ENCODE data around the gene PRSS12. TPM values are rescaled to one million over a fixed set of nuclear protein-coding genes. Genes with fewer than 3 reads are reported as not detected.

Gene PRSS12
- total RNA-seq, 1 experiment from 2014 or later: 5.4 TPM

- no peaks in the 10 kb centered on the region for H4K20me1 ChIP-seq (ENCODE audit: control insufficient read depth, insufficient read depth, insufficient read length)
- H4K91ac ChIP-seq (ENCODE audit: insufficient read length, low read depth, low read length): no peak overlapping the region
- no peak overlapping the region for H3K18ac ChIP-seq (ENCODE audit: insufficient read length, low read depth, low read length)
- H3K27me3 ChIP-seq (ENCODE audit: insufficient read depth, low read length): no peaks in the 10 kb centered on the region
- no peak overlapping the region for H3K4me2 ChIP-seq (ENCODE audit: insufficient read depth, insufficient read length, low read length)
- H3K23ac ChIP-seq (ENCODE audit: insufficient read length, low read depth, low read length): no peak overlapping the region
- peak overlapping the region in 1 of 3 experiments; percentile 37; a peak in 2 of 7 replicates for H3K27ac Mint-ChIP-seq
- no peaks in the 10 kb centered on the region for H3K79me2 ChIP-seq (ENCODE audit: insufficient read depth, low read length)
- H3K9me3 ChIP-seq (ENCODE audit: control insufficient read depth, low read depth, low read length): no peaks in the 10 kb centered on the region
- H3K27ac ChIP-seq (ENCODE audit: insufficient read length, low read depth, low read length): no peak overlapping the region
- peak; percentile 42 for DNase-seq
- H4K5ac ChIP-seq (ENCODE audit: insufficient read length, low read depth, low read length): no peak overlapping the region
- TF ChIP-seq, protein P1, sequence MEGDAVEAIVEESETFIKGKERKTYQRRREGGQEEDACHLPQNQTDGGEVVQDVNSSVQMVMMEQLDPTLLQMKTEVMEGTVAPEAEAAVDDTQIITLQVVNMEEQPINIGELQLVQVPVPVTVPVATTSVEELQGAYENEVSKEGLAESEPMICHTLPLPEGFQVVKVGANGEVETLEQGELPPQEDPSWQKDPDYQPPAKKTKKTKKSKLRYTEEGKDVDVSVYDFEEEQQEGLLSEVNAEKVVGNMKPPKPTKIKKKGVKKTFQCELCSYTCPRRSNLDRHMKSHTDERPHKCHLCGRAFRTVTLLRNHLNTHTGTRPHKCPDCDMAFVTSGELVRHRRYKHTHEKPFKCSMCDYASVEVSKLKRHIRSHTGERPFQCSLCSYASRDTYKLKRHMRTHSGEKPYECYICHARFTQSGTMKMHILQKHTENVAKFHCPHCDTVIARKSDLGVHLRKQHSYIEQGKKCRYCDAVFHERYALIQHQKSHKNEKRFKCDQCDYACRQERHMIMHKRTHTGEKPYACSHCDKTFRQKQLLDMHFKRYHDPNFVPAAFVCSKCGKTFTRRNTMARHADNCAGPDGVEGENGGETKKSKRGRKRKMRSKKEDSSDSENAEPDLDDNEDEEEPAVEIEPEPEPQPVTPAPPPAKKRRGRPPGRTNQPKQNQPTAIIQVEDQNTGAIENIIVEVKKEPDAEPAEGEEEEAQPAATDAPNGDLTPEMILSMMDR (conservative IDR thresholded peaks at IDR 0.05): no peak
- H3K4me1 ChIP-seq (ENCODE audit: insufficient read depth, low read length): no peaks in the 10 kb centered on the region
- H2BK5ac ChIP-seq (ENCODE audit: insufficient read length, low read length): no peak overlapping the region
- no peak overlapping the region for H2BK20ac ChIP-seq (ENCODE audit: low read depth, low read length, poor library complexity, severe bottlenecking)
- no peak overlapping the region for H2BK15ac ChIP-seq (ENCODE audit: low read depth, low read length)
- H2BK120ac ChIP-seq (ENCODE audit: low read depth, low read length, poor library complexity, severe bottlenecking): no peak overlapping the region
- H3K36me3 Mint-ChIP-seq (ENCODE audit: insufficient read depth in 1 of 3, low read depth in 3 of 3): no peaks in the 10 kb centered on the region; a peak in 1 of 7 replicates
- no peak overlapping the region for H3K9ac ChIP-seq (ENCODE audit: extremely low read depth, insufficient read length, low read length)
- no peaks in the 10 kb centered on the region for H3K23me2 ChIP-seq (ENCODE audit: insufficient read length, low read depth, low read length, poor library complexity, severe bottlenecking)
- H3K4ac ChIP-seq (ENCODE audit: low read depth, low read length): no peak overlapping the region
- no peak overlapping the region for H4K8ac ChIP-seq (replicated peaks; ENCODE audit: insufficient read length, low read depth, low read length)
- no peak overlapping the region for H3T11ph ChIP-seq (ENCODE audit: low read length)
- H3K4me3 Mint-ChIP-seq: no peak overlapping the region
- no peak overlapping the region for H3K14ac ChIP-seq (ENCODE audit: insufficient read depth, low read length)
- H2AK5ac ChIP-seq (ENCODE audit: insufficient read length, low read length): no peak overlapping the region
- no peak overlapping the region for H3K56ac ChIP-seq (ENCODE audit: insufficient read length, low read depth, low read length)
- H3K79me1 ChIP-seq (ENCODE audit: insufficient read depth, low read depth, low read length, poor library complexity, severe bottlenecking): no peaks in the 10 kb centered on the region
- no peak overlapping the region for H2BK12ac ChIP-seq (ENCODE audit: insufficient read length, low read depth, low read length)
- peaks cover 6 to 10% of the 10 kb centered on the region in 2 experiments for H3K4me1 Mint-ChIP-seq
- WGBS (ENCODE audit: extremely low coverage, insufficient read length, low lambda C conversion rate): no CpG with 5 or more reads among the region's 6 CpGs
- H3K27me3 Mint-ChIP-seq (ENCODE audit: low read depth): no peaks in the 10 kb centered on the region
- peak overlapping the region; percentile 32 for H2AFZ ChIP-seq (ENCODE audit: low read length)
- no peaks in the 10 kb centered on the region for H3K9me3 Mint-ChIP-seq
These were observed 39.7 kb downstream of the PRSS12 start for GRCh38 chr4:118313098-118313497.
